DND-41 (cell line): ENCODE data around the gene PPFIBP2.

Source experiments
- EZH2 ChIP-seq: IDR thresholded peaks from 3 replicates; pipeline ENCODE4 v1.6.1; 2012; ENCODE audit warnings: borderline replicate concordance, low read depth, mild to moderate bottlenecking, moderate library complexity, low read length, inconsistent platforms; ENCODE audit not compliant: severe bottlenecking
- TF ChIP-seq, protein P1 (sequence below): IDR thresholded peaks from 2 replicates; pipeline ENCODE4 v1.5.1; 2012; ENCODE audit warnings: borderline replicate concordance, low read length, moderate library complexity, mild to moderate bottlenecking; ENCODE audit not compliant: poor library complexity, severe bottlenecking; ENCODE audit errors: extremely low read depth

DNA sequence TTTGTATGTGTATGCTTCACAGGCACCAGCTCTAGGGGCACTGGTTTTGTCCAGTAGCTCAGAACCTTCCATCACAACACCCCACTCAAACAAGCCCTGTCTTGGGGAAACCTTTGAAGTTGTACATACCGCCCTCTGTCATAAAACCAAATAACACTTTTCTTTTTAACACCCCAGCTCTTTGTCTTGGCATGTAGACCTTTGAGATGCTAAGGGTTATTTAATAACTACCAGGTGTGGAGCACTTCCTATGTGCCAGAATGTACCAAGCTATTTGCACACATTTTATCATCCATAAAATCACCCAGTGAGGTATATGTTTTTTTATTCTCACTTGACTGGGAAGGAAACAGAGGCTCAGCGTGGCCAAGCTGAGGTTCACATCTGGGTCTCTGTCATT, 108.9 kb downstream of the PPFIBP2 start:
- no peak for TF ChIP-seq EZH2
- TF ChIP-seq, protein P1, sequence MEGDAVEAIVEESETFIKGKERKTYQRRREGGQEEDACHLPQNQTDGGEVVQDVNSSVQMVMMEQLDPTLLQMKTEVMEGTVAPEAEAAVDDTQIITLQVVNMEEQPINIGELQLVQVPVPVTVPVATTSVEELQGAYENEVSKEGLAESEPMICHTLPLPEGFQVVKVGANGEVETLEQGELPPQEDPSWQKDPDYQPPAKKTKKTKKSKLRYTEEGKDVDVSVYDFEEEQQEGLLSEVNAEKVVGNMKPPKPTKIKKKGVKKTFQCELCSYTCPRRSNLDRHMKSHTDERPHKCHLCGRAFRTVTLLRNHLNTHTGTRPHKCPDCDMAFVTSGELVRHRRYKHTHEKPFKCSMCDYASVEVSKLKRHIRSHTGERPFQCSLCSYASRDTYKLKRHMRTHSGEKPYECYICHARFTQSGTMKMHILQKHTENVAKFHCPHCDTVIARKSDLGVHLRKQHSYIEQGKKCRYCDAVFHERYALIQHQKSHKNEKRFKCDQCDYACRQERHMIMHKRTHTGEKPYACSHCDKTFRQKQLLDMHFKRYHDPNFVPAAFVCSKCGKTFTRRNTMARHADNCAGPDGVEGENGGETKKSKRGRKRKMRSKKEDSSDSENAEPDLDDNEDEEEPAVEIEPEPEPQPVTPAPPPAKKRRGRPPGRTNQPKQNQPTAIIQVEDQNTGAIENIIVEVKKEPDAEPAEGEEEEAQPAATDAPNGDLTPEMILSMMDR: no peak
